ENCODE measurements around the gene NDUFS6.

NDUFS6 gene

DNA sequence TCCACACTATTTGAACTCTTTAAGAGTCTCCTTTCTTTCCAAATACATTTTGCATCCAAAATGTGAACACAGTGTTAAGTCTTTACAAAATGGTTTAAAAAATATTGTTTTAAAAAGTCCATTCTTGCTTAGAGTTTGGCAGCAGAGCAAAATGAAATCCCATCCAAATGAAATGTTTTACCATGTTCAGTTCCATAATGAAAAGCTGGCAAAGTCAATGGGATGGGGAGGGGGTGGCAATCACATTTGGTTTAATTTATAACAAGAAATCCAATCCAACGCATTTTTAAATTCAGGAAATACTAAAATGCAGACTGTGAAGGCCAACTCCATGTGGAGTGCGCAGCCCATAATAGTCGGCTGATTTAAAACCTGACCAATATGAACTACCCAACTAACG is 41.0 kb upstream of the NDUFS6 start:
- H3K27me3 ChIP-seq (ENCODE audit: control insufficient read depth, insufficient read depth, low read length), result no peaks in the 10 kb centered on the region
- H3K4me1 ChIP-seq (ENCODE audit: control insufficient read depth, insufficient read depth, low read length), result no peaks in the 10 kb centered on the region
- H3K9me3 ChIP-seq (ENCODE audit: control insufficient read depth, insufficient read depth, low read depth, low read length), result peaks cover 7% of the 10 kb centered on the region; the same call in 1 of the 2 replicates
- H3K4me3 ChIP-seq (ENCODE audit: low read depth, low read length), result no peak overlapping the region
- H3K9ac ChIP-seq (ENCODE audit: low read length), result no peak overlapping the region
- H3K27ac ChIP-seq (ENCODE audit: low read depth, low read length), result no peak overlapping the region
- H3K36me3 ChIP-seq (ENCODE audit: control insufficient read depth, insufficient read depth, low read length), result no peaks in the 10 kb centered on the region

DNA sequence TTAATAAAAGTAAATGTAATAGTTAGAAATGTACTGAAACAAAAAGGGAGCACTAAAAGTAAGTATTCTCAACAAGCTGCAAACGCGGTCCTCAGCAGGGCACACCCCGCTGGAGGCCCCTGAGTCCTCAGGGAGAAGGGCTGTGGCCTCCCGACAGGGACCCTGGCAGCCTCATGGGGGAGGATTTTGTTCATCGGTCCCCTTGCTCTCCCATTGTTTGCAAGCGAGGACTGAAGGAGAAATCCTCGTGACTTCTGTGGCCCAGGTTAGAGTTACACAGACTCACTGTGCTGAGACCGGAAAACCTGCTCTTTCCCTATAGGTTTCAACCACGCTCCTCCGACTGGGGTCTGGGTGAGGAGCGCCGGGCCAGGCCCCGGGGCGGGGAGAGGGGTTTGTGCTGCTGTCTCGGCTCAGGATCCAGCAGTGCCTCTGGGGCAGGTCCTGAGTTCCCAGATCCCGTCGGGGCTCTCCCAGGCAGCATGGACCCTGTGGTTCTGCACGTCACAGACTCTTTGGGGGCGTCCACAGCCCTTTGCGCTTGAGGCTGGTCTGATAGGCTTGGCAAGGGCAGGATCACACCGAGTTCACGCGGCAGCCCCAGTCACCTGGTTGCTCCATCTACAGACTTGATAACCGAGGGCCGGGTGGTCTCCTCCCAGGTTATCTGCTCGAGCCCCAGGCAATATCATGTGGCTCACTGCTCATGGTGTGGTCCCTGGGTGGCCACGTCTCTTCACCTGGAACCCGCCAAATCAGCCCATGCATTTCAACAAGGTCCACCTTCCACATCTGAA is 40.4 kb upstream of the NDUFS6 start:
- no peaks in the 10 kb centered on the region for H3K36me3 ChIP-seq (ENCODE audit: control insufficient read depth, insufficient read depth, low read length)
- no peaks in the 10 kb centered on the region for H3K27me3 ChIP-seq (ENCODE audit: control insufficient read depth, insufficient read depth, low read length)
- no peak overlapping the region for H3K27ac ChIP-seq (ENCODE audit: low read depth, low read length)

DNA sequence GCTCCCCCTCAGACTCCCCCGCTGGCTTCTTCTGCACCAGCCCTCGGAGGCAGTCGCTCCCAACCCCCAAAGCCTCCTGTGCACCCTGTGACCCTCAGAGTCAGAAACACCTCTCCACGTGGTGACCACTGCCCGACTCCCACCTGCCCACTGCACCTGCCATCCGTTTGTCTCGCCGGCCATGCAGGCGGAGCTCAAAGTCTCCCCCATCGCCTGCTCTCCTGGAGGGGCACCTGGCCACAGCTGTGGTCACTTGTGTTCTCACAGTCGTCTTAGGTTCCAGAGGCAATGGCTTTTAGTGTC is 39.8 kb upstream of the NDUFS6 start:
- no peak overlapping the region for H3K4me3 ChIP-seq (ENCODE audit: low read depth, low read length)
- no peaks in the 10 kb centered on the region for H3K27me3 ChIP-seq (ENCODE audit: control insufficient read depth, insufficient read depth, low read length)
- H3K36me3 ChIP-seq (ENCODE audit: control insufficient read depth, insufficient read depth, low read length), result no peaks in the 10 kb centered on the region
- H3K9me3 ChIP-seq (ENCODE audit: control insufficient read depth, insufficient read depth, low read depth, low read length), result peaks cover 7% of the 10 kb centered on the region; the same call in 1 of the 2 replicates
- no peaks in the 10 kb centered on the region for H3K4me1 ChIP-seq (ENCODE audit: control insufficient read depth, insufficient read depth, low read length)
- no peak overlapping the region for H3K9ac ChIP-seq (ENCODE audit: low read length)
- no peak overlapping the region for H3K27ac ChIP-seq (ENCODE audit: low read depth, low read length)

More for the DNA sequence above, 40.4 kb upstream of the NDUFS6 start:
- Histone ChIP-seq H3K9me3 (ENCODE audit: control insufficient read depth, insufficient read depth, low read depth, low read length) (peaks cover 7% of the 10 kb centered on the region; the same call in 1 of the 2 replicates), H3K4me3 (ENCODE audit: low read depth, low read length) (no peak overlapping the region), H3K4me1 (ENCODE audit: control insufficient read depth, insufficient read depth, low read length) (no peaks in the 10 kb centered on the region), H3K9ac (ENCODE audit: low read length) (no peak overlapping the region)

DNA sequence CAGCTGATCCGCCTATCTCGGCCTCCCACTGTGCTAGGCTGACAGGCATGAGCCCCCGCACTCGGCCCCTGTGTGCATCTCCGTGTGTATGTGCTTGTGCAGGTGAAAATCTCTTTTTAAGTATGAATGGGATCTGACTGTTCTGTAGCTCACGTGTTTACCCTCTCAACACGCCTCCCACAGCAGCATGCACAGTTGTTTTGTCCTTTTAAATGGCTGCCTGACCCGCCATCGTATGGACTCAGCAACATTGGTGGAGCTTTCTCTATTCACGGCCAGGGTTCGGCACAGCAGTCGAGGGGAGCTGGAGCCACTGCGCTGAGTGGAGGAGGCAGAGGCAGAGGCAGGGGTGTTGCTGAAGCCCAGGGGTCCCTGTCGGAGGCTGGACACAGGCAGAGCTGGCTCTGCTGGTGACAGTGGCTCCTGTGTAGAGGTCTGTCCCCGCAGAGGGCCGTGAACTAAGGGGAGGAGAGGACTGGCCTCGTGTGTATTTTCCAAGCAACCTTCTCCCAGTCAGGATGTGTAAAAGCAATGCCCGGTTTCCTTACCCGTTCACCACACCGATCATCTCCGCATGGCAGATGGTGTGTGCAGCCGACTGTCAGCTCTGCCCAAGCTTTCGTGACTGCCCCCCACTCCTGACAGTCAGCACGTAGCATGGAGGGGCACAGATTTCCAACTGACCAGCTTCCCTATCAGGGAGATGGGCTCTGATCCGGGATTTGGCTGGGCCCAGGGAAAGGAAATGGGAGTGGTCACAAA is 38.9 kb upstream of the NDUFS6 start:
- Histone ChIP-seq H3K4me1 (ENCODE audit: control insufficient read depth, insufficient read depth, low read length) (no peaks in the 10 kb centered on the region), H3K9me3 (ENCODE audit: control insufficient read depth, insufficient read depth, low read depth, low read length) (peaks cover 7% of the 10 kb centered on the region; the same call in 1 of the 2 replicates), H3K27ac (ENCODE audit: low read depth, low read length) (no peak overlapping the region), H3K9ac (ENCODE audit: low read length) (no peak overlapping the region), H3K4me3 (ENCODE audit: low read depth, low read length) (no peak overlapping the region), H3K27me3 (ENCODE audit: control insufficient read depth, insufficient read depth, low read length) (no peaks in the 10 kb centered on the region), H3K36me3 (ENCODE audit: control insufficient read depth, insufficient read depth, low read length) (no peaks in the 10 kb centered on the region)

DNA sequence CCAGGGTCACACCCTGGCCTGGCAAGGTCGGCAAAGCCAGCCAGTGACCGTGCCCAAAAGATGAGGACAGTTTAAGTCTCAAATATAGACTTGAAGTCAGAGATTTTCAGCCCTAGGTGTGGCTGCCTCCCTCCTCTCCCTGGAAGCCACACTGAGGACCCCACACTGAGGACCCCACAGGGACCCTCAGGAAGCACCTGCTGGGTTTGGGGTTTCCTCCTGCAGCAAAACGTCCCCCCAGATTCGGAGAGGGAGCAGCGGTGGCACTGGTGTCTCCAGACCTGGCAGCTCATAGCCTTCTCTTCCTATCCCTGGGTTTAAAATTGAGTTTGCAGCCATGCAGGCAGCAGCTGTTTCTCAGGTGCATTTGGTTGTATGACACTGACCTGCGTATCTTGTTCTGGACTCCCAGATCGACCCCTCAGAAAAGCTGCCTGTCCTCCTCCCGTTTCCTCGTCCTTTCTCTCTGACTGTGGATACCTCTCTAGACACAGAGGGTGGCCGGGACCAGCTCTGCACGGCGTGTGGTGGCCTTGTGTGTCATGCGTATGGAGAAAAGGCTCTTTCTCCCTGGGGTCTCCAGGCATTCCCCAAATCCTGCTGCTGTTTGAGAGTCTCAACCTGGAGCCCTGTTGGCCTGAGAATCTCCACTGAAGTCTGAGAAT is 38.2 kb upstream of the NDUFS6 start:
- Histone ChIP-seq H3K27me3 (ENCODE audit: control insufficient read depth, insufficient read depth, low read length) (no peaks in the 10 kb centered on the region), H3K36me3 (ENCODE audit: control insufficient read depth, insufficient read depth, low read length) (no peaks in the 10 kb centered on the region), H3K4me1 (ENCODE audit: control insufficient read depth, insufficient read depth, low read length) (no peaks in the 10 kb centered on the region), H3K4me3 (ENCODE audit: low read depth, low read length) (no peak overlapping the region), H3K9ac (ENCODE audit: low read length) (no peak overlapping the region), H3K9me3 (ENCODE audit: control insufficient read depth, insufficient read depth, low read depth, low read length) (peaks cover 6% of the 10 kb centered on the region; the same call in 1 of the 2 replicates), H3K27ac (ENCODE audit: low read depth, low read length) (no peak overlapping the region)

DNA sequence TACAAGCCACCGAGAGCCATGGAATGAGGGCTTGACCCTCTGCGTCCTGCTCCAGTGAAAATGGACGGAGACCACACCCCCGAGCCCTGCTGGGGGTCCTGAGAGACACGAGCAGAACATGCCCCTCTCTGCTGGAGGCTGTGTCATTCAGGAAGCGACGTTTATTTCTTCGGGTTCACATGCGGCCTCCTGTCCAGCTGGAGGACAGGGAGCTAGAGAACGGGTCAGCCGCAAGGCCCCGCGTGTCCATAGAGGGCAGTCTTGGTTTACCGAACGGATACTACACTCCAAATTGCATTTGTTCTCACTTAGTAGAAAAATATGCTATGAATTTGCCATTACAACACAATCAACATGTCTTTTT is 37.7 kb upstream of the NDUFS6 start:
- H3K4me3 ChIP-seq (ENCODE audit: low read depth, low read length), result no peak overlapping the region
- no peaks in the 10 kb centered on the region for H3K27me3 ChIP-seq (ENCODE audit: control insufficient read depth, insufficient read depth, low read length)
- no peaks in the 10 kb centered on the region for H3K4me1 ChIP-seq (ENCODE audit: control insufficient read depth, insufficient read depth, low read length)
- no peak overlapping the region for H3K9ac ChIP-seq (ENCODE audit: low read length)
- no peak overlapping the region for H3K27ac ChIP-seq (ENCODE audit: low read depth, low read length)
- H3K36me3 ChIP-seq (ENCODE audit: control insufficient read depth, insufficient read depth, low read length), result no peaks in the 10 kb centered on the region
- H3K9me3 ChIP-seq (ENCODE audit: control insufficient read depth, insufficient read depth, low read depth, low read length), result 0 out of 2 replicates have a peak, but pooled peaks cover 1% of the 10 kb centered on the region

DNA sequence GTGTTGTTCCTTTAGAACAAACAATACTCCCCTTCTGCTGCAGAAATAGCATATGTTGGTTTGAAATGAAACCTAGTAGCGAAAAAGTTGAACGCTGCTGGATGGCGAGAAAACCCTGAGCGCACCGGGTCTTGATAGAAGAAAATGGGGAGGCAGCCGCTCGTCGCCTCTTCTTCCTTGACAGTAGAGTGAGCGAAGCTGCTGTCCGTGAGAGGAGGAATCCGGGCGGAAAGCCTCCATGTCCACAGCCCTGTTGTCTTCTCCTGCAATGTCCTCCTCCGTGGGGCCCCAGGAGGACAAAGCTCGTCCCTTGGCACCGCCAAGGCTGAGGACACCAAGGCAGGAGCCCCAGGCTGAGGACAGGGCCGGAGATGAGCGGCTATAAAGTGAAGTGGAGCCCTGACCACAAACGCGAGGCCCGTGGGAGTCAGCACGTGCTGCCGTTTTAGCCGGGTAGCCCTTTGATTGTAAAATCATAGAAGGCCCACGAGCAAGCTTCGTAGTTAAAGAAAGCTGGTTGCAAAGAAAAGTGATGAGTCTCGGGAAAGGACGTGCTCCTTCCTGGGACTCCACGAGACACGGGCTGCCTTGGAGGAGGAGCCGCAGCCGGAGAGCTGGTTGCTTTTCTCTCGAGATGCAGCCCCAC is 37.1 kb upstream of the NDUFS6 start:
- no peaks in the 10 kb centered on the region for H3K9me3 ChIP-seq (ENCODE audit: control insufficient read depth, insufficient read depth, low read depth, low read length)
- no peak overlapping the region for H3K9ac ChIP-seq (ENCODE audit: low read length)
- H3K27ac ChIP-seq (ENCODE audit: low read depth, low read length), result no peak overlapping the region
- H3K4me1 ChIP-seq (ENCODE audit: control insufficient read depth, insufficient read depth, low read length), result no peaks in the 10 kb centered on the region
- H3K36me3 ChIP-seq (ENCODE audit: control insufficient read depth, insufficient read depth, low read length), result no peaks in the 10 kb centered on the region
- H3K4me3 ChIP-seq (ENCODE audit: low read depth, low read length), result no peak overlapping the region
- no peaks in the 10 kb centered on the region for H3K27me3 ChIP-seq (ENCODE audit: control insufficient read depth, insufficient read depth, low read length)

DNA sequence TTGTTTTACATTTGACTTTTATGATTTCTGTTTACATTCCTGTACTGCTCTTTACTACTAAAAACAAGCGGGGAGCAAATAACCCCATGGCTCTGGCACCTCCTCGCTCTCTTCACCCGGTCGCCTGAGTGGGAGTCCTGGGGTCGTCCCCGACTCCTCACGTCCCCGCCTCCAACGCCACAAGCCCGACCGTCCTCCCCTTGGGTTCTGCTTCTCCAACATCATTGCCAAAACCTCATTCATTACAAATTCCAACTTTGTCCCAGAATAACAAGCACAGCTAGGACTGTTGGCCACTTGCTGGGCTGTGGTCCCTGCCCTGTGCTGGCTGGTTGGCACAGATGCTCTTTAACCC is 36.6 kb upstream of the NDUFS6 start:
- H3K27ac ChIP-seq (ENCODE audit: low read depth, low read length), result no peak overlapping the region
- no peaks in the 10 kb centered on the region for H3K27me3 ChIP-seq (ENCODE audit: control insufficient read depth, insufficient read depth, low read length)
- no peak overlapping the region for H3K9ac ChIP-seq (ENCODE audit: low read length)
- no peaks in the 10 kb centered on the region for H3K4me1 ChIP-seq (ENCODE audit: control insufficient read depth, insufficient read depth, low read length)
- H3K9me3 ChIP-seq (ENCODE audit: control insufficient read depth, insufficient read depth, low read depth, low read length), result no peaks in the 10 kb centered on the region
- H3K4me3 ChIP-seq (ENCODE audit: low read depth, low read length), result no peak overlapping the region
- H3K36me3 ChIP-seq (ENCODE audit: control insufficient read depth, insufficient read depth, low read length), result no peaks in the 10 kb centered on the region

DNA sequence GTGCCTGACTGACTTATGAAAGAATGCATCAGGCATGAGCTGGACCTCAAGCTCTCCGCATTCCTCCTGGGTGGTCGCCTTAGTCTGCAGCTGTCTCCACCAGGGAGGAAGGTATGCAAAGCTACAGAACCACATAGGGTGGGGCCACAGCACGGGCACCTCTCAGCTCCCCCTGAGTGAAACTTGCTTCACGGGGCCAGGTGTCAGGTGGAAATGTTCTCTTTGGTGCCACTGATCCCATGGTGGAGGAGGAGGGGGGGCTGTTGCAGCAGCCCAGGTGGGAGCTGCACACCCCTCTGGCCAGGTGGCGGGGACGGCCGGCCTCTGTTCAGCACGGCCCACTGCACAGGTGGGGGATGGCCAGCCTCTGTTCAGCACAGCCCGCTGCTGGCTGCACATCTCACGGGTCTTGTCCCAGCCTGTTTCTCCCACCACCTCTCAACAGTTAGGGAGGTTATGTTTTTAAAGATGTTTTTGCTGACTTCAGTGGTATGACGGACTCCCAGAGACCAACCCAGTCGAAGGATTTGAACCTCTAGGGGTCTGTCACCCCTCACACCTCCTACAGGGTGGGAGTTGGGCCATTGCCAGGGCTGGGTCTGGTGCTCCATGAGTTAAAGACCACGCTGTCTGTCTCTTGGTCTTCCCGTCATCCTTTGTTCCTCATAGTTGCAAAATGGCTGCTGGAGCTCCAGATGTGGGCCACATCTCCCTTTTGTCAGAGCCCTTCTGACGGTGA is 35.9 kb upstream of the NDUFS6 start:
- no peaks in the 10 kb centered on the region for H3K36me3 ChIP-seq (ENCODE audit: control insufficient read depth, insufficient read depth, low read length)
- no peak overlapping the region for H3K9ac ChIP-seq (ENCODE audit: low read length)
- no peaks in the 10 kb centered on the region for H3K9me3 ChIP-seq (ENCODE audit: control insufficient read depth, insufficient read depth, low read depth, low read length)
- H3K4me3 ChIP-seq (ENCODE audit: low read depth, low read length), result no peak overlapping the region
- H3K4me1 ChIP-seq (ENCODE audit: control insufficient read depth, insufficient read depth, low read length), result no peaks in the 10 kb centered on the region
- no peaks in the 10 kb centered on the region for H3K27me3 ChIP-seq (ENCODE audit: control insufficient read depth, insufficient read depth, low read length)
- no peak overlapping the region for H3K27ac ChIP-seq (ENCODE audit: low read depth, low read length)

DNA sequence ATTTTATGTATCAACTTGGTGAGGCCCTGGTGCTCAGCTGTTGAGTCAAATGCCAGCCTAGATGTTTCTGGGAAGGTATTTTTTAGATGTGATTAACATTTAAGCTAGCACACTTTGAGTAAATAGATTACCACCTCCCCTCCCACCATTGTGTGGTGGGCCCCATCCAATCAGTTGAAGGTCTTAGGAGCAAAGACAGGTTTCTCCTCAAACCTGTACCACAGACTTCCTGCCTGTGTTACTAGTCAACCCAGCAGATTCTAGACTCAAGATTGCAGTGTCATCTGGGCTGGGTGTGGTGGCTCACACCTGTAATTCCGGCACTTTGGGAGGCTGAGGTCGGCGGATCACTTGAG is 35.3 kb upstream of the NDUFS6 start:
- no peak overlapping the region for H3K9ac ChIP-seq (ENCODE audit: low read length)
- no peak overlapping the region for H3K4me3 ChIP-seq (ENCODE audit: low read depth, low read length)
- H3K9me3 ChIP-seq (ENCODE audit: control insufficient read depth, insufficient read depth, low read depth, low read length), result no peaks in the 10 kb centered on the region
- no peaks in the 10 kb centered on the region for H3K4me1 ChIP-seq (ENCODE audit: control insufficient read depth, insufficient read depth, low read length)
- no peaks in the 10 kb centered on the region for H3K36me3 ChIP-seq (ENCODE audit: control insufficient read depth, insufficient read depth, low read length)
- no peak overlapping the region for H3K27ac ChIP-seq (ENCODE audit: low read depth, low read length)
- no peaks in the 10 kb centered on the region for H3K27me3 ChIP-seq (ENCODE audit: control insufficient read depth, insufficient read depth, low read length)

All from HUES6 (cell line).